SK-N-SH treated with all-trans-retinoic acid at 6 μM for 48 hours (cell line): ENCODE data around the gene NTPCR.
A peak's percentile ranks its signal among the peaks of the same experiment; 100 is the strongest.

Source experiments
- ATAC-seq: fragments of 200-7000 bp; cut with Tn5 transposase; 3 replicates; pipeline ENCODE4 v1.9.1; 2020; ENCODE audit warnings: mild to moderate bottlenecking, moderate library complexity
- ARNTL ChIP-seq: fragments of 450-650 bp; formaldehyde crosslinking; IDR thresholded peaks from 2 replicates; pipeline ENCODE4 v1.5.0; 2020; ENCODE audit warnings: low read depth, mild to moderate bottlenecking, moderate library complexity, borderline replicate concordance
- BACH2 ChIP-seq: fragments of 250-450 bp; sonication (Bioruptor Pico); IDR thresholded peaks from 2 replicates; pipeline ENCODE4 v1.9.0; 2021; ENCODE audit warnings: mild to moderate bottlenecking, borderline replicate concordance
- CSDC2 ChIP-seq: fragments of 250-450 bp; sonication (Bioruptor Pico); IDR thresholded peaks from 2 replicates; pipeline ENCODE4 v1.5.0; 2020; ENCODE audit warnings: mild to moderate bottlenecking, moderate library complexity
- ESRRG ChIP-seq: fragments of 250-450 bp; sonication (Bioruptor Pico); IDR thresholded peaks from 2 replicates; pipeline ENCODE4 v1.6.1; 2021; ENCODE audit warnings: mild to moderate bottlenecking
- GLIS3 ChIP-seq: fragments of 250-450 bp; sonication (Bioruptor Pico); IDR thresholded peaks from 2 replicates; pipeline ENCODE4 v1.5.0; 2020; ENCODE audit warnings: mild to moderate bottlenecking, moderate library complexity
- ISL1 ChIP-seq: fragments of 250-450 bp; sonication (Bioruptor Pico); IDR thresholded peaks from 2 replicates; pipeline ENCODE4 v2.1.2; 2022; ENCODE audit warnings: mild to moderate bottlenecking, moderate library complexity
- OSR1 ChIP-seq: fragments of 250-450 bp; sonication (Bioruptor Pico); IDR thresholded peaks from 2 replicates; pipeline ENCODE4 v1.8.0; 2022; ENCODE audit warnings: moderate library complexity, mild to moderate bottlenecking, inconsistent platforms
- RARB ChIP-seq: fragments of 250-450 bp; sonication (Bioruptor Pico); IDR thresholded peaks from 2 replicates; pipeline ENCODE4 v1.8.0; 2021; ENCODE audit warnings: mild to moderate bottlenecking, moderate library complexity
- TCF4 ChIP-seq: fragments of 250-450 bp; sonication (Bioruptor Pico); IDR thresholded peaks from 2 replicates; pipeline ENCODE4 v1.8.0; 2021; ENCODE audit warnings: mild to moderate bottlenecking, moderate library complexity, borderline replicate concordance
- TOX ChIP-seq: fragments of 250-450 bp; sonication (Bioruptor Pico); IDR thresholded peaks from 2 replicates; pipeline ENCODE4 v1.8.0; 2021; ENCODE audit warnings: mild to moderate bottlenecking, moderate library complexity, borderline replicate concordance
- TSHZ2 ChIP-seq: fragments of 250-450 bp; sonication (Bioruptor Pico); IDR thresholded peaks from 2 replicates; pipeline ENCODE4 v1.5.0; 2020; ENCODE audit warnings: mild to moderate bottlenecking, moderate library complexity
- ZC3H10 ChIP-seq: fragments of 250-450 bp; sonication (Bioruptor Pico); IDR thresholded peaks from 2 replicates; pipeline ENCODE4 v1.5.1; 2021; ENCODE audit warnings: mild to moderate bottlenecking, moderate library complexity
- ZFP3 ChIP-seq: fragments of 250-450 bp; sonication (Bioruptor Pico); IDR thresholded peaks from 2 replicates; pipeline ENCODE4 v1.5.0; 2020; ENCODE audit warnings: mild to moderate bottlenecking, moderate library complexity
- ZFP30 ChIP-seq: fragments of 450-650 bp; formaldehyde crosslinking; IDR thresholded peaks from 2 replicates; pipeline ENCODE4 v1.5.0; 2022; ENCODE audit warnings: mild to moderate bottlenecking, moderate library complexity
- ZNF565 ChIP-seq: fragments of 450-650 bp; formaldehyde crosslinking; conservative IDR thresholded peaks from 2 replicates; pipeline ENCODE4 v1.5.0; 2020; ENCODE audit warnings: low read depth, mild to moderate bottlenecking, moderate library complexity
- ZNF70 ChIP-seq: fragments of 450-650 bp; formaldehyde crosslinking; IDR thresholded peaks from 2 replicates; pipeline ENCODE4 v1.5.0; 2020; ENCODE audit warnings: mild to moderate bottlenecking, moderate library complexity
- ZNF8 ChIP-seq: fragments of 450-650 bp; formaldehyde crosslinking; IDR thresholded peaks from 2 replicates; pipeline ENCODE4 v1.5.0; 2020; ENCODE audit warnings: mild to moderate bottlenecking, moderate library complexity
- TF ChIP-seq, protein P1 (sequence below): fragments of 250-450 bp; sonication (Bioruptor Pico); IDR thresholded peaks from 2 replicates; pipeline ENCODE4 v1.5.1; 2021; ENCODE audit warnings: mild to moderate bottlenecking, moderate library complexity
- TF ChIP-seq, protein P2 (sequence below): fragments of 250-450 bp; sonication (Bioruptor Pico); IDR thresholded peaks from 2 replicates; pipeline ENCODE4 v1.8.0; 2020; ENCODE audit warnings: mild to moderate bottlenecking, moderate library complexity, borderline replicate concordance

Gene NTPCR

DNA sequence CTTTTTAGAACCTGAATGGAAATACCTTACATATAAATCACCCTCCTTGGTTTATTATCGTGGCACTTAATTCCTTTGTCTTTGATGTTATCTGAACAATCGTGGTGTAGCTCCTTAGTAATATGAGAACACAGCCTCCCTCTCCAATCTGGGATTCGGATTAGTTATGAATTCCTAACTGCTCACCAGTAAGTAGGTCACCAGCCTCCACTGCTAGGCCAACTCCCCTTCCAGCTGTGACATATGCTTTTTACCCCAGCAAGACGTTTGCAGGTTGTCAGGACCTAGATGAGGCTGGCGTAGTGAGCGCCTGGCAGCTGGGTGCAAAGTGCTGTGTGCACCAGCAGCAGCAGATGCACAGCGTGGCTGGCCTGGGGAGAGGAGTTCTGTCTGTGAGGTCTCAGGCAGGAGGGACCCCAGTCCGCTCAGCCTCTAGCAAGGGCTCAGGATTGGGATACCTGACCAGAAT is 38.2 kb downstream of the NTPCR start:
- peak; percentile 93 for ATAC-seq
- TF ChIP-seq CSDC2 (CRISPR knock-in tag) (no peak), ESRRG (no peak), TOX (CRISPR knock-in tag) (no peak), OSR1 (CRISPR knock-in tag) (no peak), ZFP3 (CRISPR knock-in tag) (no peak), ISL1 (CRISPR knock-in tag) (no peak), ARNTL (no peak), GLIS3 (CRISPR knock-in tag) (no peak), TSHZ2 (CRISPR knock-in tag) (no peak)
- TF ChIP-seq, protein P1, sequence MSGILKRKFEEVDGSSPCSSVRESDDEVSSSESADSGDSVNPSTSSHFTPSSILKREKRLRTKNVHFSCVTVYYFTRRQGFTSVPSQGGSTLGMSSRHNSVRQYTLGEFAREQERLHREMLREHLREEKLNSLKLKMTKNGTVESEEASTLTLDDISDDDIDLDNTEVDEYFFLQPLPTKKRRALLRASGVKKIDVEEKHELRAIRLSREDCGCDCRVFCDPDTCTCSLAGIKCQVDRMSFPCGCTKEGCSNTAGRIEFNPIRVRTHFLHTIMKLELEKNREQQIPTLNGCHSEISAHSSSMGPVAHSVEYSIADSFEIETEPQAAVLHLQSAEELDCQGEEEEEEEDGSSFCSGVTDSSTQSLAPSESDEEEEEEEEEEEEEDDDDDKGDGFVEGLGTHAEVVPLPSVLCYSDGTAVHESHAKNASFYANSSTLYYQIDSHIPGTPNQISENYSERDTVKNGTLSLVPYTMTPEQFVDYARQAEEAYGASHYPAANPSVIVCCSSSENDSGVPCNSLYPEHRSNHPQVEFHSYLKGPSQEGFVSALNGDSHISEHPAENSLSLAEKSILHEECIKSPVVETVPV (CRISPR knock-in tag): no peak

DNA sequence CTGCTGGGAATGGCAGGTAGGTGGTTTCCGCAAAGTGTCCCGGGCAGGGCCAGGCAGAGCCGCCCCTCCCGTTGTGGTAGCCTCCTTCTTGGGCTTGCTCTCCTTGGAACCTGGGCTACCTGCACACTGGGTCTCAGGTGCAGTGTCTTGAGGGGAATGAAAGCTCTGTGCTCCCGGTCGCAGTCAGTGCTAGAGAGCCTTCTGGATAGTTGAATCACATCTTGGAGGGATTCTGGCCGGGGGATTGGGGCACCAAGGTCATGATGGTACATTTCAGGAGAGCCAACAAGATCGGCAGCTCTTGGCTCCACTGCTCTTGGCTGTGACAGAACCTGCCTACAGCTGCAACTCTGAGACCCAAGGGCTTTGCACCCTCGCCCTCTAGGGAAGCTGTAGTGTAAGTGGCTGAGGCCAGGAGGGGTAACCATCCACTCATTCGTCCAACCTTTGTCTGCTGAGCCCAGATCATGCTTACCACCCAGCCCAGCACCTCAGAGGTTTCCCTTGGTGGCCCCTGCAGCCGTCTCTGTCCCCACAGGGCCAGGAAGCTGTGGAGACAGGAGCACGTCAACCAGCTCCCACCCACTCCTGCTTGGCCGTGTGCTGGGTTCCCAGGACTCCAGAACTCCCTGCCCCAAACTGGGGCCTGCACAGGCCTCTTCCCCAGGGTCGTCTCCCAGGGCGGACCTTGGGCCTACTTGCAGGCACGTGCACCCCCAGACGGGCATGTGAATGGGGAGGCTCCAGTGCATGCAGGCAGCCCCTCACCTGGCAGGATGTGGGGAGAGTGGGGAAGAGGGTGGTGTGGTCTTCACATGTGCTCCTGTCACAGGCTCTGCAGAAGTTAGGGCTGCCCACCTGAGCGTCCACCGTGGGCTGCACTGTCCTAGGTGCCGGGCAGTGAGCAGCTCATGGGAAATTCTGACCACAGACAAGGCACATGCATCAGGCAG is 40.0 kb downstream of the NTPCR start:
- ATAC-seq: no peak
- TF ChIP-seq BACH2 (CRISPR knock-in tag): no peak
- TF ChIP-seq ZC3H10 (CRISPR knock-in tag): no peak
- TF ChIP-seq ZNF70 (CRISPR knock-in tag): no peak
- TF ChIP-seq, protein P2, sequence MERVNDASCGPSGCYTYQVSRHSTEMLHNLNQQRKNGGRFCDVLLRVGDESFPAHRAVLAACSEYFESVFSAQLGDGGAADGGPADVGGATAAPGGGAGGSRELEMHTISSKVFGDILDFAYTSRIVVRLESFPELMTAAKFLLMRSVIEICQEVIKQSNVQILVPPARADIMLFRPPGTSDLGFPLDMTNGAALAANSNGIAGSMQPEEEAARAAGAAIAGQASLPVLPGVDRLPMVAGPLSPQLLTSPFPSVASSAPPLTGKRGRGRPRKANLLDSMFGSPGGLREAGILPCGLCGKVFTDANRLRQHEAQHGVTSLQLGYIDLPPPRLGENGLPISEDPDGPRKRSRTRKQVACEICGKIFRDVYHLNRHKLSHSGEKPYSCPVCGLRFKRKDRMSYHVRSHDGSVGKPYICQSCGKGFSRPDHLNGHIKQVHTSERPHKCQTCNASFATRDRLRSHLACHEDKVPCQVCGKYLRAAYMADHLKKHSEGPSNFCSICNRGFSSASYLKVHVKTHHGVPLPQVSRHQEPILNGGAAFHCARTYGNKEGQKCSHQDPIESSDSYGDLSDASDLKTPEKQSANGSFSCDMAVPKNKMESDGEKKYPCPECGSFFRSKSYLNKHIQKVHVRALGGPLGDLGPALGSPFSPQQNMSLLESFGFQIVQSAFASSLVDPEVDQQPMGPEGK (CRISPR knock-in tag): no peak
- no peak for TF ChIP-seq TOX (CRISPR knock-in tag)
- no peak for TF ChIP-seq TCF4
- no peak for TF ChIP-seq ISL1 (CRISPR knock-in tag)
- TF ChIP-seq TSHZ2 (CRISPR knock-in tag): no peak

DNA sequence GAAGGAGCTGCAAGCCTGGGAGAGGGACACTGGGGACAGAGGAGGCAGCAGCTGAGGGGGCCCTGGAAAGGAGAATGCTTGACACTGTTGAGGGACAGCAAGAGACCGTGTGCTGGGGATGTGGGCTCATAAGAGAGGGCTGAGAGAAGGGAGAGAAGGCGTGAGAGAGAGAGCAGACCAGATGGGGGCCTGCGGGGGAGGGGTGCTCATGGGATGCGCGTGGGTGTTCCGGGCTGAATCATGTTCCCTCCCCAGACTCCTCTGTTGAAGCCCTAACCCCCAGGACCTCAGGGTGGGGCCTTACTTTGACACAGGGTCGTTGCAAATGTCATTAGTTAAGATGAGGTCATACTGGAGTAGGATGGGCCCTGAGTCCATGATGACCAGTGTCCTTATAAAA is 40.8 kb downstream of the NTPCR start:
- TF ChIP-seq ZFP30 (CRISPR knock-in tag) (no peak), ZNF8 (CRISPR knock-in tag) (no peak), ARNTL (no peak), ISL1 (CRISPR knock-in tag) (no peak), ZNF565 (CRISPR knock-in tag) (no peak), CSDC2 (CRISPR knock-in tag) (no peak), ZFP3 (CRISPR knock-in tag) (no peak), TOX (CRISPR knock-in tag) (no peak), BACH2 (CRISPR knock-in tag) (no peak), OSR1 (CRISPR knock-in tag) (no peak), ZC3H10 (CRISPR knock-in tag) (no peak), RARB (CRISPR knock-in tag) (no peak), TCF4 (no peak)
- TF ChIP-seq, protein P2 (CRISPR knock-in tag): no peak
- no peak for ATAC-seq
